Neural progenitor cell (in vitro differentiated cells): ENCODE results near the gene OTOS.

Experiments used
- EZH2 ChIP-seq: fragments of 200-600 bp; sonication (generic); IDR thresholded peaks from 2 replicates; pipeline ENCODE4 v1.6.1; 2017; ENCODE audit warnings: antibody characterized with exemption, mild to moderate bottlenecking, moderate library complexity
- EZH2phosphoT487 ChIP-seq: fragments of 200-600 bp; sonication (generic); IDR thresholded peaks from 2 replicates; pipeline ENCODE4 v1.6.1; 2017; ENCODE audit warnings: antibody characterized with exemption
- TF ChIP-seq, protein P1 (sequence below): fragments of 200-600 bp; sonication (generic); IDR thresholded peaks from 2 replicates; pipeline ENCODE4 v1.5.1; 2017; ENCODE audit warnings: antibody characterized with exemption, mild to moderate bottlenecking

DNA sequence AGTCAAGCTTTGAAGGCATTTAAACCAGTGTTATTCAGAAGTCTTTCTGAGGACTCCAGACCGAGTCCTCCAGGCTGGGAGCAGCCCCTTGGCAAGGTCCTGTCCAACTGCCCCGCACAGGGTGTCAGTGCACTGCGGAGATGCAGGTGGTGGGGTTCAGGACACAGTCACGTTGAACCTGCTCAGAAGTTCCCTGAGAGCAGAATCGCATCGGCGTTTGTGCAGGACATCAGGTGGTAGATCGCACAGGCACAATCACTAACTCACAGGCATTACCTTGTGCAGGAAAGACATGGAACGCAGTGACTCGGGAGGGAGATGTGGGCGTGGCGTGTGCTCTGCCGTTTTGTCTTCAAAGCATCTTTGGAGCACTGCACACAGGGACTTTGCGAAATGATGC, 14.7 kb downstream of the OTOS start:
- TF ChIP-seq, protein P1, sequence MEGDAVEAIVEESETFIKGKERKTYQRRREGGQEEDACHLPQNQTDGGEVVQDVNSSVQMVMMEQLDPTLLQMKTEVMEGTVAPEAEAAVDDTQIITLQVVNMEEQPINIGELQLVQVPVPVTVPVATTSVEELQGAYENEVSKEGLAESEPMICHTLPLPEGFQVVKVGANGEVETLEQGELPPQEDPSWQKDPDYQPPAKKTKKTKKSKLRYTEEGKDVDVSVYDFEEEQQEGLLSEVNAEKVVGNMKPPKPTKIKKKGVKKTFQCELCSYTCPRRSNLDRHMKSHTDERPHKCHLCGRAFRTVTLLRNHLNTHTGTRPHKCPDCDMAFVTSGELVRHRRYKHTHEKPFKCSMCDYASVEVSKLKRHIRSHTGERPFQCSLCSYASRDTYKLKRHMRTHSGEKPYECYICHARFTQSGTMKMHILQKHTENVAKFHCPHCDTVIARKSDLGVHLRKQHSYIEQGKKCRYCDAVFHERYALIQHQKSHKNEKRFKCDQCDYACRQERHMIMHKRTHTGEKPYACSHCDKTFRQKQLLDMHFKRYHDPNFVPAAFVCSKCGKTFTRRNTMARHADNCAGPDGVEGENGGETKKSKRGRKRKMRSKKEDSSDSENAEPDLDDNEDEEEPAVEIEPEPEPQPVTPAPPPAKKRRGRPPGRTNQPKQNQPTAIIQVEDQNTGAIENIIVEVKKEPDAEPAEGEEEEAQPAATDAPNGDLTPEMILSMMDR, result no peak
- TF ChIP-seq EZH2, result no peak
- TF ChIP-seq EZH2phosphoT487, result no peak
